ENCODE data around the gene LRGUK. TPM values are rescaled to one million over a fixed set of nuclear protein-coding genes. Genes with fewer than 3 reads are reported as not detected.

Gene LRGUK
- total RNA-seq, 2 experiments from 2014 or later, result 0.09 TPM; not detected in 1

DNA sequence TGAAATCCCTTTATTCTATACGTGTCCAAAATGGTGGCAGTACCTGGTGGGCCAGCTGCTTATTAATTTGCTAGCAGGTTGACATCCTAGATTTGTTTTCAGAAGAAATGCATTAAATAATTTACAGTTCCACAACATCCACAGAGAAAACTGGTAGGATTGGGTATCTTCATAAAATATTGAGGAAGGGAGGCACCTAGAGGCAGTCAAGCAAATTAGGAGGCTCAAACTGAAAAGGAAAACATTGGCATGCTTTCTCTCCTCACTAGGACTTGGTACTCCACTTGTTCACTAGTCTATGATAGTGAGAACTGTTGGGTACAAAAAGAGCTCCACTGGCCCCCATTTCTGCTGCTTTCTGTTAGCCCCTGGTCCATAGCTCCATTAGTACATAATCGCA, 18.3 kb upstream of the LRGUK start:
- no peaks in the 10 kb centered on the region for H3K4me1 Mint-ChIP-seq (ENCODE audit: low read depth)
- H3K27me3 Mint-ChIP-seq, result no peaks in the 10 kb centered on the region
- no peak for ATAC-seq
- H3K9me3 Mint-ChIP-seq, result no peaks in the 10 kb centered on the region
- POLR2A ChIA-PET, result no interaction called here
- intact Hi-C loops (cut with micrococcal nuclease), result no loop called here
- no peak overlapping the region for H3K4me3 Mint-ChIP-seq
- CTCF ChIA-PET, result interaction anchor here (0.8 to 1.3 kb wide), 2 partner anchors 32 to 33 kb away, joined by 3 read pairs; no protein-coding TSS in a partner anchor
- no peak for DNase-seq
- TF ChIP-seq, protein P1, sequence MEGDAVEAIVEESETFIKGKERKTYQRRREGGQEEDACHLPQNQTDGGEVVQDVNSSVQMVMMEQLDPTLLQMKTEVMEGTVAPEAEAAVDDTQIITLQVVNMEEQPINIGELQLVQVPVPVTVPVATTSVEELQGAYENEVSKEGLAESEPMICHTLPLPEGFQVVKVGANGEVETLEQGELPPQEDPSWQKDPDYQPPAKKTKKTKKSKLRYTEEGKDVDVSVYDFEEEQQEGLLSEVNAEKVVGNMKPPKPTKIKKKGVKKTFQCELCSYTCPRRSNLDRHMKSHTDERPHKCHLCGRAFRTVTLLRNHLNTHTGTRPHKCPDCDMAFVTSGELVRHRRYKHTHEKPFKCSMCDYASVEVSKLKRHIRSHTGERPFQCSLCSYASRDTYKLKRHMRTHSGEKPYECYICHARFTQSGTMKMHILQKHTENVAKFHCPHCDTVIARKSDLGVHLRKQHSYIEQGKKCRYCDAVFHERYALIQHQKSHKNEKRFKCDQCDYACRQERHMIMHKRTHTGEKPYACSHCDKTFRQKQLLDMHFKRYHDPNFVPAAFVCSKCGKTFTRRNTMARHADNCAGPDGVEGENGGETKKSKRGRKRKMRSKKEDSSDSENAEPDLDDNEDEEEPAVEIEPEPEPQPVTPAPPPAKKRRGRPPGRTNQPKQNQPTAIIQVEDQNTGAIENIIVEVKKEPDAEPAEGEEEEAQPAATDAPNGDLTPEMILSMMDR (IDR thresholded peaks at IDR 0.05), result no peak
- H3K27ac Mint-ChIP-seq, result no peak overlapping the region
- no peaks in the 10 kb centered on the region for H3K36me3 Mint-ChIP-seq (ENCODE audit: low read depth)

DNA sequence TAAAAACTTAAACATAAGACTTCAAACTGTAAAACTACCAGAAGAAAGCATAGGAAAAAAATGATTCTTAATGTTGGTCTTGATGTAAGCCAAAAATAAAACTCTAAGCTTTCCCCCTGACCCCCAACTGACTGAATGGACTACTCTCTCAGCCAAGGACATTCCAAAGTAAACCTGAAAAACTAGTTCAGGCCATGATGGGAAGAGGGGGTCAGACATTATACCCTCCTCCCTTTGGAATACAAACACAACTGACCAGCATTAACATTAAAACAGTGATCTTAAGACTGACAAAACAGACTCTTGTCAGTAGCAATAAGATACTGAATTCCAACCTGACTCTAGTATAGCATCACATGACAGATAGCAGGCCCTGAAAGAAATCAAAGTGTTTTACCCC, 13.5 kb upstream of the LRGUK start:
- Mint-ChIP-seq H3K27ac (no peak overlapping the region), H3K36me3 (ENCODE audit: low read depth) (no peaks in the 10 kb centered on the region), H3K9me3 (no peaks in the 10 kb centered on the region), H3K4me3 (no peak overlapping the region), H3K27me3 (no peaks in the 10 kb centered on the region), H3K4me1 (ENCODE audit: low read depth) (no peaks in the 10 kb centered on the region)
- intact Hi-C loops (cut with micrococcal nuclease), result loop anchor here (2.0 kb wide), 1 partner anchor 15 kb away; no protein-coding TSS in a partner anchor
- ChIA-PET CTCF (interaction anchor here (1.2 kb wide), 1 partner anchor 9 kb away, joined by 3 read pairs; no protein-coding TSS in a partner anchor), POLR2A (no interaction called here)
- DNase-seq (no peak), ATAC-seq (no peak)
- TF ChIP-seq, protein P1 (IDR thresholded peaks at IDR 0.05), result no peak

DNA sequence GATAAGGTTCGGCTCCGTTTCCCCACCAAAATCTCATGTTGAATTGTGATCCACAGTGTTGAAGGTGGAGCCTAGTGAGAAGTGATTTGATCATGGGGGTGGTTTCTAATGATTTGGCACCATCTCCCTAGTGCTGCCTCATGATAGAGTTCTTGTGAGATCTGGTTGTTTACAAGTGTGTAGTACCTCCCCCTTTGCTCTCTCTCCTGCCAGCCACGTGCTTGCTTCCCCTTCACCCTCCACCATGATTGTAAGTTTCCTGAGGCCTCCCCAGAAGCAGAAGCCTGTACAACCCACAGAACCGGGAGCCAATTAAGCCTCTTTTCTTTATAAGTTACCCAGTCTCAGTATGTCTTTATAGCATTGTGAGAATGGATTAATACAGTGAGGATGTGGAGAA, 12.1 kb upstream of the LRGUK start:
- H3K27ac Mint-ChIP-seq, result no peak overlapping the region
- H3K27me3 Mint-ChIP-seq, result no peaks in the 10 kb centered on the region
- intact Hi-C loops (cut with micrococcal nuclease), result loop anchor here (2.0 kb wide), 1 partner anchor 16 kb away; no protein-coding TSS in a partner anchor
- TF ChIP-seq, protein P1 (IDR thresholded peaks at IDR 0.05), result no peak
- no peaks in the 10 kb centered on the region for H3K36me3 Mint-ChIP-seq (ENCODE audit: low read depth)
- H3K4me3 Mint-ChIP-seq, result no peak overlapping the region
- POLR2A ChIA-PET, result no interaction called here
- CTCF ChIA-PET, result interaction anchor here (1.2 to 1.3 kb wide), 2 partner anchors 8 to 26 kb away, joined by 3 to 6 read pairs; no protein-coding TSS in a partner anchor
- no peaks in the 10 kb centered on the region for H3K4me1 Mint-ChIP-seq (ENCODE audit: low read depth)
- DNase-seq (no peak), ATAC-seq (no peak)
- H3K9me3 Mint-ChIP-seq, result no peaks in the 10 kb centered on the region

DNA sequence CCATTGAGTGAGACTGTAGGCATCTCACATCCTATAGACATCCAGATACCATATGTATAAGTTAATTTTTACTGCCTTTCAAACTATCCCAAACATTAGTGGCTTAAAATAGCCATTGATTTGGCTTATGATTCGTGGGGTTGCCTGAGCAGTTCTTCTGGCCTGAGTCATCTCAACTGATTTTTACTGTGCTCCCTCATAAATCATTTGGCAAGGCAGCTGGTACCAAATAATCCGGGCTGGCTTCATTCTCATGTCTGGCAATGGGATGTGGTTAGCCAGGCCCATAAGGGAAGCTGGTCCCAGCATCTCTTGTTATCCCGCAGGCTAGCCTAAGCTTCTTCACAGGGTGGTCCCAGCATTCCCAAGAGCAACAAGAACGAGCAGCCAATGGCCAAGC, 6.7 kb upstream of the LRGUK start:
- TF ChIP-seq, protein P1 (IDR thresholded peaks at IDR 0.05), result no peak
- no peak for DNase-seq
- POLR2A ChIA-PET, result no interaction called here
- no peaks in the 10 kb centered on the region for H3K27me3 Mint-ChIP-seq
- no peak overlapping the region for H3K4me3 Mint-ChIP-seq
- no peaks in the 10 kb centered on the region for H3K36me3 Mint-ChIP-seq (ENCODE audit: low read depth)
- no peaks in the 10 kb centered on the region for H3K4me1 Mint-ChIP-seq (ENCODE audit: low read depth)
- intact Hi-C loops (cut with micrococcal nuclease), result no loop called here
- CTCF ChIA-PET, result interaction anchor here (2.4 kb wide), 1 partner anchor 21 kb away, joined by 9 read pairs; no protein-coding TSS in a partner anchor
- no peak for ATAC-seq
- no peak overlapping the region for H3K27ac Mint-ChIP-seq
- no peaks in the 10 kb centered on the region for H3K9me3 Mint-ChIP-seq

DNA sequence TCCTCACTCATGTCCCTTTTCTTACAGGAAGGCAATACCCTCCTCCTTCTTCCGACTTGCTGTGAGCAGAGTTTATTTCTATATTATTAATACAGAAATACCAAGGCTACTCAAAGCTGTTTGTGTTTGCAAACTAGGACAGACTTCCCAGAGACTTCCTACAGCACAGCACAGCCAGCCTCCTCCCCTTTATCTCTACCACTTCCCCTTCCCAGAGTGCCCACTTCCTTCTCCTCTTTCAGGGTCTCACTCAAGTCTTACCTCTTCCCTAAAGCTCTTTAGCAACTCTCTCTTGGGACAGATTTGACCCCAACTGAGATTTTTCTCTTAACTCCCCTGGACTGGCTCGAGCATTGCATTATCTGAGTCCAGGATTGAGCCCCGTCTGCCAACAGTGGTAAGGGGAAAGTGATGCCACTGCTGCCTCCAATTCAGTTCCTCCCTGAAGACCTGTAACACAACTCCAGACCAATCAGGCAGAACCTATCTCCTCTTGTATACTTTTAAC, 5.5 kb upstream of the LRGUK start:
- H3K4me1 Mint-ChIP-seq (ENCODE audit: low read depth), result no peaks in the 10 kb centered on the region
- no peaks in the 10 kb centered on the region for H3K9me3 Mint-ChIP-seq
- ATAC-seq, result no peak
- no peak overlapping the region for H3K27ac Mint-ChIP-seq
- no peak overlapping the region for H3K4me3 Mint-ChIP-seq
- ChIA-PET POLR2A (no interaction called here), CTCF (interaction anchor here (2.4 kb wide), 1 partner anchor 19 kb away, joined by 9 read pairs; no protein-coding TSS in a partner anchor)
- H3K36me3 Mint-ChIP-seq (ENCODE audit: low read depth), result no peaks in the 10 kb centered on the region
- no peaks in the 10 kb centered on the region for H3K27me3 Mint-ChIP-seq
- TF ChIP-seq, protein P1 (IDR thresholded peaks at IDR 0.05), result no peak
- intact Hi-C loops (cut with micrococcal nuclease), result no loop called here
- no peak for DNase-seq
